Measurements from ENCODE around the gene TIE1. TPM values are rescaled to one million over a fixed set of nuclear protein-coding genes. Genes with fewer than 3 reads are reported as not detected.

The TIE1 gene
- total RNA-seq, 1 experiment from 2014 or later: not detected

DNA sequence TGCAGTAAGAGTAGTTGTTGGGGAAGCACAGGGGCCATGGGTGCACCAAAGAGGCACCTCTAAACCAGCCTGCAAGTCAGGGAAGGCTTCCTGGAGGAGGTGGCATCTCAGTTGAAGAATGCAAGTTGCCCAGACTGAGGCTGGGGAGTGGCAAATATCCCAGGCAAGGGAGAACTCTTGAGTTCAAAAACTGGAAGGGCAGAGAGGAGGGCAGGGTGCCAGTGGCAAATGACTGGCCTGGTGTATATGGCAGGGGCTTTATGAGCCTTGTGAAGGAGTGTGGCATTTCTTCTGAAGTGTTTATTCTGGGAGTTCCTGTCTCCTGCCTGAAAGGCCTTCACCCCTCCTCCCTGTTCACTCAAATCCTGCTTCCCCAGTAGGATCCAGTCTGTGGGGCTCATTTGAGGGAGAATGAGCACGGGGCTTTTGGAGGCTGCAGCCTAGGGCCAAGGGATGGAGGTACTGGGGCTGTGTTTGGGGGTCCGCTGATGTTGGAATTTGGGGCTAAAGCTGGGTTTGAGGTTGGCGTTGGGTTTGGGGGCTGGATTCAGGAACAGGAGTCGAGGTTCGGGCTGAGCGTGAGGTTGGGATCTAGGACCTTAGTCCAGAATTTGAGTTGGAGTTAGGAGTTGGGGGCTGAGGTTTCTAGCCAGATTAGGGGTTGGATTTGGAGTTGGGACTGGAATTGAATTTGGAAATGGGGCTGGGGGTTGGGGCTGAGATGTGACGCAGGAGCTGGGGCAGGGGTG, 31.0 kb upstream of the TIE1 start, which contains the start of gene TMEM125:
Gene TMEM125 (plus strand): TSS at position 357 of the 749 bp plus-strand sequence. CDS start 2,740 bp downstream, outside the sequence.
- DNase-seq (ENCODE audit: low spot score): no peak
- CTCF ChIA-PET: no interaction called here
- intact Hi-C loops (cut with micrococcal nuclease; ENCODE audit: unreplicated experiment): no loop called here

DNA sequence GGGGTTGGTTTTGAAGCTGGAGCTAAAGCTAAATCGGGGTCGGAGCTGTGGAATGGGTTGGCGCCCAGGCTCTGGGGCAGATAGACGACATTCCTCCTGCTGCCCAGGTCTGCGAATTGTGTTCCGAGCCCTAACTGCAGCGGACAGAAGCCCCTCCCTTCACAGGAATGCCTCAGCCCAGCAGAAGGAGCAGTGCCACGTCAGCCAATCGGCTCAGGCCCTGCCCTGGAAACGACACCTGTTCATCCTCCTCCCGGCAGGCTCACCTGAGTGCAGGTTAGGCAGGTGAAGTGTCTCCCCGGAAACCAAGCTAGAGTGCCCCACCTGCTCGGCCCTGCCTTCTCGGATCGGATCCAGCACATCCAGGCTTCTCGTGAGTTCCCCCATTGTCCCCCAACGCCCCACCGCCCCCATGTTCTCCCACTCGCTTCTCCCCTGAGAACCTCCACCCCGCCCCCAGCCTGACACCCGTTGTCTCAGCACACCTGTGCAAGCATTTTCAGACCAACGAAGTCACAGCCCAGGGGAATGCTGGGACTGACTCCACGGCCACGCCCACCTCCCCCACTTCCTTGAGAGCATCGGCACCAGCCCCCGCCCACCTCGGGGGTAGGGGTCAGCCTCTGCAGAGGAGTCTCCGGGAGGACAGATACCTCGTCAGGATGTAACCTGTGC, 30.2 kb upstream of the TIE1 start:
- no peaks in the 10 kb centered on the region for H3K27me3 ChIP-seq (replicated peaks; ENCODE audit: insufficient read depth, low read depth, low read length, poor library complexity)
- H3K36me3 ChIP-seq (ENCODE audit: insufficient read depth, low read length, poor library complexity, severe bottlenecking): no peaks in the 10 kb centered on the region
- CTCF ChIA-PET: no interaction called here
- no TSS peak for BruUV-seq (replicated peaks)
- H3K9me3 ChIP-seq (ENCODE audit: low read depth, low read length, poor library complexity, severe bottlenecking): no peaks in the 10 kb centered on the region
- POLR2A ChIA-PET (ENCODE audit: low non-redundant PET): no interaction called here
- peak overlapping the region; percentile 15 for H3K4me3 ChIP-seq (ENCODE audit: low read depth, low read length, poor library complexity, severe bottlenecking)
- no peak for TF ChIP-seq EZH2 (IDR thresholded peaks at IDR 0.05; ENCODE audit: borderline replicate concordance, low read depth, low read length, poor library complexity, severe bottlenecking)
- TF ChIP-seq, protein P1, sequence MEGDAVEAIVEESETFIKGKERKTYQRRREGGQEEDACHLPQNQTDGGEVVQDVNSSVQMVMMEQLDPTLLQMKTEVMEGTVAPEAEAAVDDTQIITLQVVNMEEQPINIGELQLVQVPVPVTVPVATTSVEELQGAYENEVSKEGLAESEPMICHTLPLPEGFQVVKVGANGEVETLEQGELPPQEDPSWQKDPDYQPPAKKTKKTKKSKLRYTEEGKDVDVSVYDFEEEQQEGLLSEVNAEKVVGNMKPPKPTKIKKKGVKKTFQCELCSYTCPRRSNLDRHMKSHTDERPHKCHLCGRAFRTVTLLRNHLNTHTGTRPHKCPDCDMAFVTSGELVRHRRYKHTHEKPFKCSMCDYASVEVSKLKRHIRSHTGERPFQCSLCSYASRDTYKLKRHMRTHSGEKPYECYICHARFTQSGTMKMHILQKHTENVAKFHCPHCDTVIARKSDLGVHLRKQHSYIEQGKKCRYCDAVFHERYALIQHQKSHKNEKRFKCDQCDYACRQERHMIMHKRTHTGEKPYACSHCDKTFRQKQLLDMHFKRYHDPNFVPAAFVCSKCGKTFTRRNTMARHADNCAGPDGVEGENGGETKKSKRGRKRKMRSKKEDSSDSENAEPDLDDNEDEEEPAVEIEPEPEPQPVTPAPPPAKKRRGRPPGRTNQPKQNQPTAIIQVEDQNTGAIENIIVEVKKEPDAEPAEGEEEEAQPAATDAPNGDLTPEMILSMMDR (conservative IDR thresholded peaks at IDR 0.05; ENCODE audit: low read depth, low read length): no peak
- H3K4me1 ChIP-seq (ENCODE audit: insufficient read depth, low read length, poor library complexity, severe bottlenecking): peaks cover 10% of the 10 kb centered on the region
- intact Hi-C loops (cut with micrococcal nuclease; ENCODE audit: unreplicated experiment): no loop called here
- peak; percentile 22 for DNase-seq (ENCODE audit: low spot score)
- H3K27ac ChIP-seq (ENCODE audit: low read depth, low read length, poor library complexity, severe bottlenecking): no peak overlapping the region

More for the DNA sequence above, 31.0 kb upstream of the TIE1 start, which contains the start of gene TMEM125:
- H3K4me1 ChIP-seq (ENCODE audit: insufficient read depth, low read length, poor library complexity, severe bottlenecking): peaks cover 9% of the 10 kb centered on the region
- H3K27ac ChIP-seq (ENCODE audit: low read depth, low read length, poor library complexity, severe bottlenecking): no peak within 1 kb of the TSS
- no peaks in the 10 kb centered on the region for H3K36me3 ChIP-seq (ENCODE audit: insufficient read depth, low read length, poor library complexity, severe bottlenecking)
- H3K4me3 ChIP-seq (ENCODE audit: low read depth, low read length, poor library complexity, severe bottlenecking): peak within 1 kb of the TSS; percentile 15
- no peaks in the 10 kb centered on the region for H3K9me3 ChIP-seq (ENCODE audit: low read depth, low read length, poor library complexity, severe bottlenecking)
- no peaks in the 10 kb centered on the region for H3K27me3 ChIP-seq (replicated peaks; ENCODE audit: insufficient read depth, low read depth, low read length, poor library complexity)
- TF ChIP-seq, protein P1 (conservative IDR thresholded peaks at IDR 0.05; ENCODE audit: low read depth, low read length): no peak
- no peak for TF ChIP-seq EZH2 (IDR thresholded peaks at IDR 0.05; ENCODE audit: borderline replicate concordance, low read depth, low read length, poor library complexity, severe bottlenecking)
- POLR2A ChIA-PET (ENCODE audit: low non-redundant PET): no interaction called here
- no TSS peak for BruUV-seq (replicated peaks)

DNA sequence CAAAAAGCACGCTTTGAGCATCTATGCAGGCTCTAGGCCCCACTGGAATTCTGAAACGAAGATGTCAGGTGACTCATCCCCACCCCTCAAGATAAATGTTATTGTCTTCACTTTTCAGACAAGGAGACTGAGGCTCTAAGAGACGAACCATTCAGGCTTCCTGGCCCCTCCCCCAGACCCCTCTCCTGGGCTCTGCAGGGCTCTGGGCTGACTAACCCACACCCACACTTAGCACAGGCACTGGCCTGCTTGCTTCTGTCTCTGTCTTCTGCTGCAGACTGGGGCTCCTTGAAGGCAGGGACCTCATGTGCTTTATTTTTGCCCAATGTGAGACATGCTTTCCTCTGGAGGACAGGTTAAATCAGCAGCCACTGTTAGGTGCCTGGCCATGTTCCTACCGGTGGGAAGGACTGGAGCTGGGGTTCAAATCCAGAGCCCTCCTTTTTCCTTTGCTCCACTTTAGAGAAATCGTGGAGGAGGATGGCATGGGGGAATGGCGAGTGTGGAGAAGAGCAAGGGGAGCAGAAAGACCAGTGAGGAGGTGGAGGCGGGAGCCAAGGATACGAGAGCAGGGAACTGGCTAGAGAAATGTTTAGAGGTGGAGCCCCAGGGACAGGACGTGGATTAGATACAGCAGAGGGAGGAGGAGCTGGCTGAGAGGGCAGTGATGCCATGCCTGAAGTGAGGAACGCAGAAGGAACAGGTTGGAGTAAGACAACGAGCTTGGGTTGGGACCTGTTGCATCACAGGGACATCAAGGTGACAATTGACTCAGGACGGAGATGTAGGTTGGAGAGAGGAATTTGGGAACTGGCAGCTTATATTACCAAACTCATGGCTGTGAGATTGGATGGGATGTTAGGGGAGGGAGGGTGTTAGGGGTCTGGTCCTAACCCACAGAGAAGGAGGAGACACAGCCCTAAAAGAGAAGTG, 29.3 kb upstream of the TIE1 start:
- no peak for DNase-seq (ENCODE audit: low spot score)
- no peak overlapping the region for H3K27ac ChIP-seq (ENCODE audit: low read depth, low read length, poor library complexity, severe bottlenecking)
- H3K4me3 ChIP-seq (ENCODE audit: low read depth, low read length, poor library complexity, severe bottlenecking): peak overlapping the region; percentile 15
- ChIA-PET CTCF (no interaction called here), POLR2A (ENCODE audit: low non-redundant PET) (no interaction called here)
- H3K4me1 ChIP-seq (ENCODE audit: insufficient read depth, low read length, poor library complexity, severe bottlenecking): peaks cover 10% of the 10 kb centered on the region
- H3K36me3 ChIP-seq (ENCODE audit: insufficient read depth, low read length, poor library complexity, severe bottlenecking): no peaks in the 10 kb centered on the region
- BruUV-seq (replicated peaks): no TSS peak
- H3K27me3 ChIP-seq (replicated peaks; ENCODE audit: insufficient read depth, low read depth, low read length, poor library complexity): no peaks in the 10 kb centered on the region
- TF ChIP-seq, protein P1 (conservative IDR thresholded peaks at IDR 0.05; ENCODE audit: low read depth, low read length): no peak
- no peak for TF ChIP-seq EZH2 (IDR thresholded peaks at IDR 0.05; ENCODE audit: borderline replicate concordance, low read depth, low read length, poor library complexity, severe bottlenecking)
- no peaks in the 10 kb centered on the region for H3K9me3 ChIP-seq (ENCODE audit: low read depth, low read length, poor library complexity, severe bottlenecking)
- intact Hi-C loops (cut with micrococcal nuclease; ENCODE audit: unreplicated experiment): no loop called here
